Vagina (tissue), 2 donors: ENCODE data around the gene INTS14.

Experiments
- POLR2A ChIP-seq, 2 donors: fragments of 450-650 bp; IDR thresholded peaks; one replicate each; pipeline ENCODE4 v1.6.1; 2017; ENCODE audit warnings: antibody characterized with exemption in 2 of 2, mild to moderate bottlenecking in 2 of 2, moderate library complexity in 2 of 2
- POLR2AphosphoS5 ChIP-seq, 2 donors: sonication (generic); formaldehyde crosslinking; IDR thresholded peaks; one replicate each; pipeline ENCODE4 v1.9.0; 2017; ENCODE audit warnings: antibody characterized with exemption in 2 of 2, mild to moderate bottlenecking in 2 of 2, low read depth in 1 of 2; ENCODE audit not compliant: insufficient read depth in 1 of 2
- TF ChIP-seq, protein P1 (sequence below), 3 experiments: fragments of 450-650 bp in 2 of 3; fragments of 200-600 bp in 1 of 3; sonication (generic) in 1 of 3; IDR thresholded peaks; one replicate each; pipeline ENCODE4 v1.5.1; 2017 to 2019; ENCODE audit warnings: antibody characterized with exemption in 3 of 3, mild to moderate bottlenecking in 2 of 3, moderate library complexity in 2 of 3

DNA sequence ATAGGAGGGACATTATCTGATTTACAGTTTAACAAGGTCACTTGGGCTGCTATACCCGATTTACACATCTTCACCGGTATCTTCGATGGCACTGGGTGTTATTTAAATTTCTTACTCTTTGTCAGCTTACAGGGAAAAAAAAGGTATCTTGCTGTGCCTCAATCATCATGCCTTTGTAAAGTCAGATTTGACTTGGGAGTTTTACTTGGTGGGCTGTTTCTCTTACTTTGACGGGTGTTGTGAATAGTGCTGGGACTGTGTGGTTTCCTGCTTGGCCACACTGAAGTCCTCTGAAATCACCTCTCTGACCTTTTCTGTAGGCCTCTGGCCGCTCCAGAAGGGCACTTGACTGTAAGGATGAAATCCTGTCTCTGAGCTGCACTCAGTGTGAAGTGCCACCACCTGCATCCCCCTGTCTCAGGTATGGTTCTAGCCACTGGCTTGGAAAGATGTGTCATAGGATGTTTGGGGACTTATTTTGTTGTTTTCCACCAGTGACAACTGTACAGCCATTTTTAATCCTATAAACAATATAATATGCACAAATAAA is 7.7 kb upstream of the INTS14 start:
- TF ChIP-seq, protein P1, sequence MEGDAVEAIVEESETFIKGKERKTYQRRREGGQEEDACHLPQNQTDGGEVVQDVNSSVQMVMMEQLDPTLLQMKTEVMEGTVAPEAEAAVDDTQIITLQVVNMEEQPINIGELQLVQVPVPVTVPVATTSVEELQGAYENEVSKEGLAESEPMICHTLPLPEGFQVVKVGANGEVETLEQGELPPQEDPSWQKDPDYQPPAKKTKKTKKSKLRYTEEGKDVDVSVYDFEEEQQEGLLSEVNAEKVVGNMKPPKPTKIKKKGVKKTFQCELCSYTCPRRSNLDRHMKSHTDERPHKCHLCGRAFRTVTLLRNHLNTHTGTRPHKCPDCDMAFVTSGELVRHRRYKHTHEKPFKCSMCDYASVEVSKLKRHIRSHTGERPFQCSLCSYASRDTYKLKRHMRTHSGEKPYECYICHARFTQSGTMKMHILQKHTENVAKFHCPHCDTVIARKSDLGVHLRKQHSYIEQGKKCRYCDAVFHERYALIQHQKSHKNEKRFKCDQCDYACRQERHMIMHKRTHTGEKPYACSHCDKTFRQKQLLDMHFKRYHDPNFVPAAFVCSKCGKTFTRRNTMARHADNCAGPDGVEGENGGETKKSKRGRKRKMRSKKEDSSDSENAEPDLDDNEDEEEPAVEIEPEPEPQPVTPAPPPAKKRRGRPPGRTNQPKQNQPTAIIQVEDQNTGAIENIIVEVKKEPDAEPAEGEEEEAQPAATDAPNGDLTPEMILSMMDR (IDR thresholded peaks at IDR 0.05), result no peak
- TF ChIP-seq POLR2AphosphoS5 (IDR thresholded peaks at IDR 0.05; ENCODE audit: insufficient read depth in 1 of 2, low read depth in 1 of 2) (no peak), POLR2A (IDR thresholded peaks at IDR 0.05) (no peak)
